ENCODE results near the gene IL1R2.
A peak's percentile ranks its signal among the peaks of the same experiment; 100 is the strongest.

IL1R2 gene

DNA sequence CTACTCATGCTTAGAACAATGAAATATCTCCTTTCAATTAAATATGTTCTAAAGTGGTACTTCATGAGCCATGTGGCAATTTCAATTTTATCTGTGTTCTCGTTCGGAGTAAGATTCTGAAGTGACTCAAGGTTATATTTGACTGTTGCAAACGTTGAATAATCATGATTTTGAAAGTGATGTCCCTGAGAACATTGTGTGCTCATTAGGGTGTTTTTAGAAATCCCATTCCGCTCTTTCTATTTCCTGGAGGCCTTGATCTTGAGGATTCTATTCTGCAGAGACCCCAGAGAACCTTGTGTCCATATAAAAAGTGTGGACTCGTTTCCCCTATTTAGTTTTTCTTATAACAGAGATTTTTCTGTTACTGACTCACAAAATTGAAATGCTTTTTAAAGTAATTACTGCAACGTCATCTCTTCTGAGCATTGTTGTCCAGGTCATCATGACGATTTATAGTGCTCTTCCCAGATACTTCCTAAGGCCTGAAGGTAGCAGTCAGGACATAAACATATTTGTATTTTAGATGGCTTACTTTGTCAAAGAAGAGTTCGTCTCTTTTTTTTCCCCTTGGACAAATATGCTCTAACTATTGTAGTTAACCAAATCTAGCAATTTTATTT is 27.2 kb downstream of the IL1R2 start:
- H2BK5ac ChIP-seq (ENCODE audit: low read length) = no peak overlapping the region
- no peak overlapping the region for H3K4ac ChIP-seq (ENCODE audit: low read depth, low read length)
- no peak overlapping the region for H3K27ac ChIP-seq (ENCODE audit: low read depth, low read length)
- H3K56ac ChIP-seq (ENCODE audit: low read length) = no peak overlapping the region
- DNase-seq = no peak
- H3K36me3 ChIP-seq (ENCODE audit: control insufficient read depth, insufficient read depth, low read length) = no peaks in the 10 kb centered on the region
- H3K18ac ChIP-seq (ENCODE audit: low read length) = no peak overlapping the region
- H3K4me2 ChIP-seq (ENCODE audit: low read length) = no peak overlapping the region
- H2BK15ac ChIP-seq (replicated peaks; ENCODE audit: low read depth) = no peak overlapping the region
- H3K27me3 ChIP-seq (ENCODE audit: insufficient read depth, low read length, poor library complexity) = no peaks in the 10 kb centered on the region
- H4K5ac ChIP-seq (ENCODE audit: low read length) = no peak overlapping the region
- no peaks in the 10 kb centered on the region for H3K79me2 ChIP-seq (ENCODE audit: control insufficient read depth, insufficient read depth, low read length)
- H2AK5ac ChIP-seq (ENCODE audit: low read length) = no peak overlapping the region
- no peak overlapping the region for H4K8ac ChIP-seq (ENCODE audit: low read depth, low read length)
- H3K4me1 ChIP-seq (ENCODE audit: control insufficient read depth, low read depth, low read length) = no peaks in the 10 kb centered on the region
- H3K4me3 ChIP-seq (ENCODE audit: low read length) = no peak overlapping the region
- H2BK120ac ChIP-seq (ENCODE audit: low read depth, low read length) = no peak overlapping the region
- no peaks in the 10 kb centered on the region for H3K79me1 ChIP-seq (ENCODE audit: low read length)
- H3K9ac ChIP-seq (ENCODE audit: low read length) = no peak overlapping the region
- WGBS (ENCODE audit: extremely low coverage, insufficient coverage, low lambda C conversion rate) = no CpG with 5 or more reads among the region's 8 CpGs
- no peak overlapping the region for H3K23ac ChIP-seq (ENCODE audit: low read length)

DNA sequence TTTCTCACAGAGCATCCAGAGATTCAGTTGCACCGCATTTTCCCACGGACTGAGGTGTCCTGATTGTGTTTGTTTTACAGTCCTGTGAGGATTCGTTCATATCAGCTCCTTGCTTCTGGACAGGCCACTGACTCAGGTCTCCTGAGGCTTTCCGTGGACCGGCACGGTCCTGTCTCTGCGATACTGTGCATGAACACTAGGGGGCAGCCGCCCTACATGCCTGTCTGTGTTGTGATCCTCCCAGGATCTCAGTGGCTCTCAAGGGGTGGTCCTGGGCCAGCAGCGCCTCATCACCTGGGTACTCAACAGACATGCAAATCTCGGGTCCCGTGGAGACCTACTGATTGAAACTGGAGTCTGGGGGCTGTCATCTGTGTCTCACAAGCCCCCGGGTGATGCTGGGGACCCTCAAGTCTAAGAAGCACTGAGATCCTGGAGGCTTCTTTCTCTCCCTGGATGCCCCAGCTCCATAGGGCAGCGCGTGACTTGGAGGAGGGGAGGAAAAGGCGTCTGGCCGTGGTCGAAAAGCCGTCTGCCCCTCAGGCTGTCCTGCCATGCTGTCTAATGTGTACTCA is 28.9 kb downstream of the IL1R2 start:
- Histone ChIP-seq H3K36me3 (ENCODE audit: control insufficient read depth, insufficient read depth, low read length) (no peaks in the 10 kb centered on the region), H3K9ac (ENCODE audit: low read length) (no peak overlapping the region)

DNA sequence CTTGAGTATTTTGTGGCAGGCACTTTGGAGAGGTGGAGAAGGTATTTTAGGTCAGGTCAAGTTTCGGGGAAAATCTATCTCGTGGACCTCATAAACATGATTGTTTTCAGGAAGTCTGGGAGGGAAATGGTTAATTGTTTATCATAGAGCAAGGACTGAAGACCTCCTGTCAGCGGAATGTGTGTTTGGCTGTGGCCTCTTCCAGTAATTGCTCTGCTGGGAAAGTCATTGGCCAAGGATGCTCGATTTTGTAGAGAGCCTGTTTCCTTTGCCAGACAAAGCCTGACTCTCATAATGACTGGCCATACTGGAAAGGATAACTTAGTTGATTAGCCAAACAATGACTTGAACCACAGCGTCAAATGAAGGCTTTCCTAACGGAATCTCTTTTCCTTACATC is 30.0 kb downstream of the IL1R2 start:
- Histone ChIP-seq H3K9ac (ENCODE audit: low read length) (no peak overlapping the region), H3K79me2 (ENCODE audit: control insufficient read depth, insufficient read depth, low read length) (no peaks in the 10 kb centered on the region), H3K79me1 (ENCODE audit: low read length) (no peaks in the 10 kb centered on the region), H2BK15ac (replicated peaks; ENCODE audit: low read depth) (no peak overlapping the region), H3K4ac (ENCODE audit: low read depth, low read length) (no peak overlapping the region), H2BK120ac (ENCODE audit: low read depth, low read length) (no peak overlapping the region), H2AK5ac (ENCODE audit: low read length) (no peak overlapping the region), H4K5ac (ENCODE audit: low read length) (no peak overlapping the region), H3K4me1 (ENCODE audit: control insufficient read depth, low read depth, low read length) (no peaks in the 10 kb centered on the region), H2BK5ac (ENCODE audit: low read length) (no peak overlapping the region), H3K27ac (ENCODE audit: low read depth, low read length) (no peak overlapping the region), H3K4me3 (ENCODE audit: low read length) (no peak overlapping the region), H3K56ac (ENCODE audit: low read length) (no peak overlapping the region), H3K36me3 (ENCODE audit: control insufficient read depth, insufficient read depth, low read length) (no peaks in the 10 kb centered on the region), H3K23ac (ENCODE audit: low read length) (no peak overlapping the region), H3K4me2 (ENCODE audit: low read length) (no peak overlapping the region), H3K18ac (ENCODE audit: low read length) (no peak overlapping the region), H4K8ac (ENCODE audit: low read depth, low read length) (no peak overlapping the region), H3K27me3 (ENCODE audit: insufficient read depth, low read length, poor library complexity) (no peaks in the 10 kb centered on the region)
- DNase-seq = peak; percentile 12
- no CpG with 5 or more reads among the region's 6 CpGs for WGBS (ENCODE audit: extremely low coverage, insufficient coverage, low lambda C conversion rate)

More for the DNA sequence above, 28.9 kb downstream of the IL1R2 start:
- Histone ChIP-seq H3K79me2 (ENCODE audit: control insufficient read depth, insufficient read depth, low read length) (no peaks in the 10 kb centered on the region), H3K4ac (ENCODE audit: low read depth, low read length) (no peak overlapping the region), H3K18ac (ENCODE audit: low read length) (no peak overlapping the region), H2BK5ac (ENCODE audit: low read length) (no peak overlapping the region), H3K4me3 (ENCODE audit: low read length) (no peak overlapping the region), H3K27me3 (ENCODE audit: insufficient read depth, low read length, poor library complexity) (no peaks in the 10 kb centered on the region), H3K4me1 (ENCODE audit: control insufficient read depth, low read depth, low read length) (no peaks in the 10 kb centered on the region), H2AK5ac (ENCODE audit: low read length) (no peak overlapping the region), H3K79me1 (ENCODE audit: low read length) (no peaks in the 10 kb centered on the region), H4K5ac (ENCODE audit: low read length) (no peak overlapping the region), H4K8ac (ENCODE audit: low read depth, low read length) (no peak overlapping the region), H2BK15ac (replicated peaks; ENCODE audit: low read depth) (no peak overlapping the region), H3K56ac (ENCODE audit: low read length) (peak overlapping the region; percentile 17), H3K4me2 (ENCODE audit: low read length) (no peak overlapping the region), H2BK120ac (ENCODE audit: low read depth, low read length) (no peak overlapping the region), H3K27ac (ENCODE audit: low read depth, low read length) (no peak overlapping the region), H3K23ac (ENCODE audit: low read length) (no peak overlapping the region)
- DNase-seq = peak; percentile 85
- no CpG with 5 or more reads among the region's 18 CpGs for WGBS (ENCODE audit: extremely low coverage, insufficient coverage, low lambda C conversion rate)

GRCh38 chr2:102022884-102023539 is 31.3 kb downstream of the IL1R2 start:
- Histone ChIP-seq H3K9ac (ENCODE audit: low read length) (no peak overlapping the region), H3K18ac (ENCODE audit: low read length) (no peak overlapping the region), H3K4me3 (ENCODE audit: low read length) (no peak overlapping the region), H3K27me3 (ENCODE audit: insufficient read depth, low read length, poor library complexity) (no peaks in the 10 kb centered on the region), H3K56ac (ENCODE audit: low read length) (no peak overlapping the region), H2BK120ac (ENCODE audit: low read depth, low read length) (no peak overlapping the region), H3K79me2 (ENCODE audit: control insufficient read depth, insufficient read depth, low read length) (no peaks in the 10 kb centered on the region), H3K23ac (ENCODE audit: low read length) (no peak overlapping the region), H3K79me1 (ENCODE audit: low read length) (no peaks in the 10 kb centered on the region), H3K4ac (ENCODE audit: low read depth, low read length) (no peak overlapping the region), H3K4me2 (ENCODE audit: low read length) (no peak overlapping the region), H2AK5ac (ENCODE audit: low read length) (no peak overlapping the region), H4K5ac (ENCODE audit: low read length) (no peak overlapping the region), H3K4me1 (ENCODE audit: control insufficient read depth, low read depth, low read length) (no peaks in the 10 kb centered on the region), H2BK5ac (ENCODE audit: low read length) (no peak overlapping the region), H3K27ac (ENCODE audit: low read depth, low read length) (no peak overlapping the region), H3K36me3 (ENCODE audit: control insufficient read depth, insufficient read depth, low read length) (no peaks in the 10 kb centered on the region), H2BK15ac (replicated peaks; ENCODE audit: low read depth) (no peak overlapping the region), H4K8ac (ENCODE audit: low read depth, low read length) (no peak overlapping the region)
- no CpG with 5 or more reads among the region's 4 CpGs for WGBS (ENCODE audit: extremely low coverage, insufficient coverage, low lambda C conversion rate)
- no peak for DNase-seq

- H3K4me1 ChIP-seq (ENCODE audit: control insufficient read depth, low read depth, low read length) = no peaks in the 10 kb centered on the region
- no peak overlapping the region for H3K23ac ChIP-seq (ENCODE audit: low read length)
- WGBS (ENCODE audit: extremely low coverage, insufficient coverage, low lambda C conversion rate) = no CpG with 5 or more reads among the region's 12 CpGs
- no peak overlapping the region for H4K8ac ChIP-seq (ENCODE audit: low read depth, low read length)
- H2BK120ac ChIP-seq (ENCODE audit: low read depth, low read length) = no peak overlapping the region
- H3K27ac ChIP-seq (ENCODE audit: low read depth, low read length) = no peak overlapping the region
- H3K18ac ChIP-seq (ENCODE audit: low read length) = no peak overlapping the region
- H3K79me1 ChIP-seq (ENCODE audit: low read length) = no peaks in the 10 kb centered on the region
- H2AK5ac ChIP-seq (ENCODE audit: low read length) = no peak overlapping the region
- H2BK15ac ChIP-seq (replicated peaks; ENCODE audit: low read depth) = no peak overlapping the region
- H3K4ac ChIP-seq (ENCODE audit: low read depth, low read length) = no peak overlapping the region
- no peak overlapping the region for H2BK5ac ChIP-seq (ENCODE audit: low read length)
- no peak overlapping the region for H4K5ac ChIP-seq (ENCODE audit: low read length)
- no peak for DNase-seq
- no peaks in the 10 kb centered on the region for H3K79me2 ChIP-seq (ENCODE audit: control insufficient read depth, insufficient read depth, low read length)
- no peak overlapping the region for H3K56ac ChIP-seq (ENCODE audit: low read length)
- H3K4me2 ChIP-seq (ENCODE audit: low read length) = no peak overlapping the region
- no peaks in the 10 kb centered on the region for H3K36me3 ChIP-seq (ENCODE audit: control insufficient read depth, insufficient read depth, low read length)
- H3K9ac ChIP-seq (ENCODE audit: low read length) = no peak overlapping the region
- H3K27me3 ChIP-seq (ENCODE audit: insufficient read depth, low read length, poor library complexity) = no peaks in the 10 kb centered on the region
- H3K4me3 ChIP-seq (ENCODE audit: low read length) = no peak overlapping the region
Measured at GRCh38 chr2:102024410-102024809, 32.6 kb downstream of the IL1R2 start.
